HG02588 (cell line): Measurements from ENCODE around the gene STAT5A.
"Not testable (repeated sequence)": the region's sequence is repeated elsewhere in the genome, so short reads cannot be mapped to it uniquely, and the experiment has no call there.

Experiments used
- ATAC-seq: cut with Tn5 transposase; IDR thresholded peaks from one replicate; pipeline ENCODE4 v1.9.1; 2021; ENCODE audit warnings: mild to moderate bottlenecking, moderate library complexity; ENCODE audit not compliant: unreplicated experiment

The STAT5A gene

GRCh38 chr17:42359133-42359532 is 70.8 kb downstream of the STAT5A start:
- ATAC-seq = no peak

- ATAC-seq = not testable (repeated sequence)
Measured at GRCh38 chr17:42360388-42360787, 72.1 kb downstream of the STAT5A start.
